Endothelial cell of umbilical vein (primary cell): Measurements from ENCODE around the gene C1orf52.

ENCODE experiments used
- EZH2 ChIP-seq: IDR thresholded peaks from 2 replicates; pipeline ENCODE4 v1.6.1; 2012; ENCODE audit warnings: borderline replicate concordance, low read depth, mild to moderate bottlenecking, moderate library complexity, low read length, inconsistent platforms; ENCODE audit not compliant: severe bottlenecking
- GATA2 ChIP-seq: IDR thresholded peaks from 2 replicates; pipeline ENCODE4 v1.7.0; 2011; ENCODE audit warnings: low read depth, mild to moderate bottlenecking, moderate library complexity, mixed read lengths, low read length; ENCODE audit not compliant: insufficient read length, insufficient read depth
- JUN ChIP-seq: IDR thresholded peaks from 2 replicates; pipeline ENCODE4 v1.6.1; 2011; ENCODE audit warnings: borderline replicate concordance, low read depth; ENCODE audit not compliant: insufficient read length, insufficient read depth
- MYC ChIP-seq: IDR thresholded peaks from one replicate; pipeline ENCODE4 v1.6.1; 2011; ENCODE audit warnings: mild to moderate bottlenecking, low read depth, low read length
- POLR2A ChIP-seq: IDR thresholded peaks from 2 replicates; pipeline ENCODE4 v1.6.1; 2012; ENCODE audit warnings: low read depth, mild to moderate bottlenecking, control low read depth, low read length
- POLR2AphosphoS5 ChIP-seq: IDR thresholded peaks from 2 replicates; pipeline ENCODE4 v1.6.1; 2012; ENCODE audit warnings: low read depth, mild to moderate bottlenecking, control low read depth, low read length, moderate library complexity; ENCODE audit not compliant: insufficient read depth
- TF ChIP-seq, protein P1 (sequence below), 2 donors: IDR thresholded peaks; 1 replicate in 1 of 2; 2 replicates in 1 of 2; pipeline ENCODE4 v1.5.1; 2011; ENCODE audit warnings: low read length in 2 of 2, mild to moderate bottlenecking in 2 of 2, moderate library complexity in 2 of 2, control low read depth in 1 of 2, inconsistent platforms in 1 of 2, low read depth in 1 of 2; ENCODE audit not compliant: insufficient read depth in 1 of 2; ENCODE audit errors: extremely low read depth in 1 of 2

- TF ChIP-seq, protein P1, sequence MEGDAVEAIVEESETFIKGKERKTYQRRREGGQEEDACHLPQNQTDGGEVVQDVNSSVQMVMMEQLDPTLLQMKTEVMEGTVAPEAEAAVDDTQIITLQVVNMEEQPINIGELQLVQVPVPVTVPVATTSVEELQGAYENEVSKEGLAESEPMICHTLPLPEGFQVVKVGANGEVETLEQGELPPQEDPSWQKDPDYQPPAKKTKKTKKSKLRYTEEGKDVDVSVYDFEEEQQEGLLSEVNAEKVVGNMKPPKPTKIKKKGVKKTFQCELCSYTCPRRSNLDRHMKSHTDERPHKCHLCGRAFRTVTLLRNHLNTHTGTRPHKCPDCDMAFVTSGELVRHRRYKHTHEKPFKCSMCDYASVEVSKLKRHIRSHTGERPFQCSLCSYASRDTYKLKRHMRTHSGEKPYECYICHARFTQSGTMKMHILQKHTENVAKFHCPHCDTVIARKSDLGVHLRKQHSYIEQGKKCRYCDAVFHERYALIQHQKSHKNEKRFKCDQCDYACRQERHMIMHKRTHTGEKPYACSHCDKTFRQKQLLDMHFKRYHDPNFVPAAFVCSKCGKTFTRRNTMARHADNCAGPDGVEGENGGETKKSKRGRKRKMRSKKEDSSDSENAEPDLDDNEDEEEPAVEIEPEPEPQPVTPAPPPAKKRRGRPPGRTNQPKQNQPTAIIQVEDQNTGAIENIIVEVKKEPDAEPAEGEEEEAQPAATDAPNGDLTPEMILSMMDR (IDR thresholded peaks at IDR 0.05; ENCODE audit: extremely low read depth in 1 of 2, insufficient read depth in 1 of 2, low read depth in 1 of 2, low read length in 2 of 2): no peak
- TF ChIP-seq POLR2A: no peak
- no peak for TF ChIP-seq EZH2
- TF ChIP-seq POLR2AphosphoS5: no peak
- TF ChIP-seq MYC: no peak
- no peak for TF ChIP-seq GATA2
- TF ChIP-seq JUN: no peak
Measured at GRCh38 chr1:85306236-85306635, 46.8 kb upstream of the C1orf52 start.
